PC-3 (cell line): ENCODE measurements around the gene TMIGD1.

ENCODE experiments used
- EZH2 ChIP-seq: fragments of 300-600 bp; sonication (generic); IDR thresholded peaks from one replicate; pipeline ENCODE4 v1.6.1; 2017; ENCODE audit warnings: antibody characterized with exemption, mild to moderate bottlenecking, low read length; ENCODE audit not compliant: unreplicated experiment
- EZH2phosphoT487 ChIP-seq: fragments of 300-600 bp; sonication (generic); IDR thresholded peaks from 2 replicates; pipeline ENCODE4 v1.6.1; 2018; ENCODE audit warnings: mild to moderate bottlenecking, antibody characterized with exemption, low read length, borderline replicate concordance
- TF ChIP-seq, protein P1 (sequence below): fragments of 300-600 bp; sonication (generic); conservative IDR thresholded peaks from 2 replicates; pipeline ENCODE4 v1.5.1; 2017; ENCODE audit warnings: antibody characterized with exemption, low read depth, mild to moderate bottlenecking, low read length

DNA sequence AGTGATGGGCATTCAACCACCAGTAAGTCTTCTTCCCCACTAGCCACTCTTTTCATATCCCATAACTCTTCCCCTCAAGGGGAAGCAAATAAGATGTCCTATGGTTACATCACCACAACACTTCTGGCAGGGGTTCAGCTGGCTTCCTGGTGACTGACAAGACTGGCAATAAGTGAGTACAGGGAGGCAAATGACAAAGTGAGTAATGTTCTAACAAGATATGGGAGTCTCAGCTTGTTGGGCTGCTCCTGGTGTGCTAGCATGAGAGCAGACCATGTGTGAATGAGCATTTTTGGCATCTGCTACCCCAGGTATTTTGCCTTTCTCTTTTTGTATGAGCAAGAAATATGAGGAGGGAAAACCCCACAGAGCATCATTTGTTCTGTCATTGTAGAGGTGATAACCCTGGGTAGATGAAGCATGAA lies 9.9 kb downstream of the TMIGD1 start:
- TF ChIP-seq, protein P1, sequence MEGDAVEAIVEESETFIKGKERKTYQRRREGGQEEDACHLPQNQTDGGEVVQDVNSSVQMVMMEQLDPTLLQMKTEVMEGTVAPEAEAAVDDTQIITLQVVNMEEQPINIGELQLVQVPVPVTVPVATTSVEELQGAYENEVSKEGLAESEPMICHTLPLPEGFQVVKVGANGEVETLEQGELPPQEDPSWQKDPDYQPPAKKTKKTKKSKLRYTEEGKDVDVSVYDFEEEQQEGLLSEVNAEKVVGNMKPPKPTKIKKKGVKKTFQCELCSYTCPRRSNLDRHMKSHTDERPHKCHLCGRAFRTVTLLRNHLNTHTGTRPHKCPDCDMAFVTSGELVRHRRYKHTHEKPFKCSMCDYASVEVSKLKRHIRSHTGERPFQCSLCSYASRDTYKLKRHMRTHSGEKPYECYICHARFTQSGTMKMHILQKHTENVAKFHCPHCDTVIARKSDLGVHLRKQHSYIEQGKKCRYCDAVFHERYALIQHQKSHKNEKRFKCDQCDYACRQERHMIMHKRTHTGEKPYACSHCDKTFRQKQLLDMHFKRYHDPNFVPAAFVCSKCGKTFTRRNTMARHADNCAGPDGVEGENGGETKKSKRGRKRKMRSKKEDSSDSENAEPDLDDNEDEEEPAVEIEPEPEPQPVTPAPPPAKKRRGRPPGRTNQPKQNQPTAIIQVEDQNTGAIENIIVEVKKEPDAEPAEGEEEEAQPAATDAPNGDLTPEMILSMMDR = no peak
- TF ChIP-seq EZH2phosphoT487 (no peak), EZH2 (no peak)
